CD14-positive monocyte (primary cell): Measurements from ENCODE around the gene KDM4C. TPM values are rescaled to one million over a fixed set of nuclear protein-coding genes. Genes with fewer than 3 reads are reported as not detected.

Experiments used
- DNase-seq, 3 donors: peaks; one replicate each; pipeline ENCODE4 v3.0.0-alpha.2; 2011 to 2022
- H2AFZ ChIP-seq: 2 replicates; pipeline ENCODE4 v1.6.0; 2012; ENCODE audit warnings: mild to moderate bottlenecking, low read depth, low read length, inconsistent platforms; ENCODE audit not compliant: insufficient read depth, poor library complexity, severe bottlenecking
- H3K27ac ChIP-seq, 2 donors: 1 replicate in 1 of 2; 2 replicates in 1 of 2; pipeline ENCODE4 v1.5.1; 2012 to 2013; ENCODE audit warnings: low read length in 2 of 2, control low read depth in 1 of 2, inconsistent platforms in 1 of 2, low read depth in 1 of 2, mild to moderate bottlenecking in 1 of 2
- H3K27me3 ChIP-seq, 2 donors: one replicate each; pipeline versions ENCODE4 v1.6.0 to v1.6.1; 2011 to 2013; ENCODE audit warnings: low read length in 2 of 2; ENCODE audit not compliant: control insufficient read depth in 2 of 2, insufficient read depth in 2 of 2
- H3K36me3 ChIP-seq, 2 donors: replicated peaks in 1 of 2; 1 replicate in 1 of 2; 2 replicates in 1 of 2; pipeline versions ENCODE4 v1.5.1 to v1.6.1; 2012 to 2013; ENCODE audit warnings: low read length in 2 of 2, control low read depth in 1 of 2, inconsistent platforms in 1 of 2, mild to moderate bottlenecking in 1 of 2; ENCODE audit not compliant: insufficient read depth in 2 of 2, control insufficient read depth in 1 of 2
- H3K4me1 ChIP-seq, 2 donors: 1 replicate in 1 of 2; 2 replicates in 1 of 2; pipeline versions ENCODE4 v1.5.1 to v1.6.1; 2012 to 2013; ENCODE audit warnings: low read length in 2 of 2, control low read depth in 1 of 2, inconsistent platforms in 1 of 2, mild to moderate bottlenecking in 1 of 2, moderate library complexity in 1 of 2; ENCODE audit not compliant: insufficient read depth in 2 of 2, control insufficient read depth in 1 of 2
- H3K4me2 ChIP-seq: replicated peaks from 2 replicates; pipeline ENCODE3; 2012; ENCODE audit warnings: low read length, moderate library complexity, mild to moderate bottlenecking; ENCODE audit not compliant: poor library complexity, severe bottlenecking; ENCODE audit errors: extremely low read depth
- H3K4me3 ChIP-seq, 3 experiments: fragments of 200-600 bp in 1 of 3; sonication (generic) in 1 of 3; replicated peaks in 1 of 3; 1 replicate in 2 of 3; 2 replicates in 1 of 3; pipeline ENCODE4 v1.5.1; 2011 to 2013; ENCODE audit warnings: low read length in 3 of 3, mild to moderate bottlenecking in 3 of 3, control low read depth in 2 of 3, low read depth in 2 of 3, inconsistent platforms in 1 of 3, moderate library complexity in 1 of 3
- H3K79me2 ChIP-seq: 2 replicates; pipeline ENCODE4 v1.6.0; 2012; ENCODE audit warnings: mild to moderate bottlenecking, control low read depth, inconsistent platforms, low read length, moderate library complexity; ENCODE audit not compliant: insufficient read depth
- H3K9ac ChIP-seq: 2 replicates; pipeline ENCODE4 v1.6.0; 2017; ENCODE audit warnings: low read length, mild to moderate bottlenecking; ENCODE audit not compliant: insufficient read depth, poor library complexity, severe bottlenecking
- H3K9me3 ChIP-seq, 2 donors: replicated peaks in 1 of 2; 1 replicate in 1 of 2; 2 replicates in 1 of 2; pipeline versions ENCODE4 v1.5.1 to v1.6.1; 2012 to 2013; ENCODE audit warnings: low read length in 2 of 2, control low read depth in 1 of 2; ENCODE audit not compliant: control insufficient read depth in 1 of 2, insufficient read depth in 1 of 2
- H4K20me1 ChIP-seq: 2 replicates; pipeline ENCODE4 v1.6.0; 2012; ENCODE audit warnings: mild to moderate bottlenecking, low read length, control low read depth, moderate library complexity; ENCODE audit not compliant: insufficient read depth
- H3K27ac Mint-ChIP-seq, 7 donors: one replicate each; pipeline ENCODE4 v1.8.0; 2020; ENCODE audit warnings: mild to moderate bottlenecking in 7 of 7, mixed read lengths in 7 of 7, moderate library complexity in 6 of 7, inconsistent platforms in 2 of 7
- H3K27me3 Mint-ChIP-seq, 3 donors: one replicate each; pipeline ENCODE4 v1.8.0; 2021 to 2022; ENCODE audit warnings: low read depth in 3 of 3, mild to moderate bottlenecking in 3 of 3, mixed read lengths in 3 of 3, moderate library complexity in 3 of 3, inconsistent platforms in 1 of 3
- H3K36me3 Mint-ChIP-seq, 2 donors: one replicate each; pipeline ENCODE4 v1.8.0; 2020; ENCODE audit warnings: mixed read lengths in 2 of 2, inconsistent platforms in 1 of 2, mild to moderate bottlenecking in 1 of 2
- H3K4me1 Mint-ChIP-seq: one replicate; pipeline ENCODE4 v1.8.0; 2020; ENCODE audit warnings: mild to moderate bottlenecking, mixed read lengths
- H3K4me3 Mint-ChIP-seq, 2 donors: one replicate each; pipeline ENCODE4 v1.8.0; 2020; ENCODE audit warnings: mild to moderate bottlenecking in 2 of 2, mixed read lengths in 2 of 2, moderate library complexity in 1 of 2
- H3K9me3 Mint-ChIP-seq, 7 donors: one replicate each; pipeline ENCODE4 v1.8.0; 2020 to 2022; ENCODE audit warnings: mixed read lengths in 7 of 7, mild to moderate bottlenecking in 6 of 7, moderate library complexity in 6 of 7, inconsistent platforms in 2 of 7
- WGBS: methylation state at CpG from one replicate; pipeline ENCODE4 v1.1.5; 2013; ENCODE audit warnings: missing lambda C conversion rate; ENCODE audit not compliant: insufficient coverage; 5-methylcytosine and 5-hydroxymethylcytosine counted together
- intact Hi-C, 2 donors: fragments of 100-400 bp; cut with micrococcal nuclease; formaldehyde crosslinking; loops; one replicate each; pipeline versions ENCODE4 v1.15.0 to v1.15.1; 2023
- polyA plus RNA-seq, 3 donors: library from polyadenylated mRNA; depleted of rRNA in 1 of 3; unstranded in 2 of 3; stranded (reverse) in 1 of 3; fragments of 300-500 nt in 2 of 3; fragments of >200 nt in 1 of 3; fragmentation: Illumina TruSeq in 2 of 3; gene quantifications; 1 replicate in 2 of 3; 2 replicates in 1 of 3; pipeline ENCODE4 v1.2.3, GENCODE V29; 2012 to 2021
- TF ChIP-seq, protein P1 (sequence below): fragments of 200-600 bp; IDR thresholded peaks from one replicate; pipeline ENCODE4 v1.8.0; 2022; ENCODE audit warnings: antibody characterized with exemption, mild to moderate bottlenecking

The KDM4C gene
- polyA plus RNA-seq, 3 donors, result 15.2 to 36.2 (median 17.1) TPM

DNA sequence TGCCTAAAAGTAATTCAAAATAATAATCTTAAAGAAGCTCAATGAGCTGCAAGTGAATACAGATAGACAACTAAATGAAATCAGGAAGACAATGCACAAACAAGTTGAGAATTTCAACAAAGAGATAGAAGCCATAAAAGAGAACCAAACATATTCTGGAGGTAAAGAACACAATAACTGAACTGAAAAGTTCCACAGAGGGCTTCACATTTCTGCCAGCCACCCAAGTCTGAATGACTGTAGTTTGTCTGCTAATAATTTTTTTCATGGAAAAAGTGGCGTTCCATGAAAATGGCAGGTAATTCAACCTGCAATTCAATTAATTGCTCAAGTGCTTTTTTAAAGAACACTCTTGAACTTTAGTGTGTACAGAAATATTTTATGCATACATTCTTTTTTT is 251.3 kb downstream of the KDM4C start:
- peaks cover 49 to 50% of the 10 kb centered on the region in 2 donors for H3K36me3 Mint-ChIP-seq

DNA sequence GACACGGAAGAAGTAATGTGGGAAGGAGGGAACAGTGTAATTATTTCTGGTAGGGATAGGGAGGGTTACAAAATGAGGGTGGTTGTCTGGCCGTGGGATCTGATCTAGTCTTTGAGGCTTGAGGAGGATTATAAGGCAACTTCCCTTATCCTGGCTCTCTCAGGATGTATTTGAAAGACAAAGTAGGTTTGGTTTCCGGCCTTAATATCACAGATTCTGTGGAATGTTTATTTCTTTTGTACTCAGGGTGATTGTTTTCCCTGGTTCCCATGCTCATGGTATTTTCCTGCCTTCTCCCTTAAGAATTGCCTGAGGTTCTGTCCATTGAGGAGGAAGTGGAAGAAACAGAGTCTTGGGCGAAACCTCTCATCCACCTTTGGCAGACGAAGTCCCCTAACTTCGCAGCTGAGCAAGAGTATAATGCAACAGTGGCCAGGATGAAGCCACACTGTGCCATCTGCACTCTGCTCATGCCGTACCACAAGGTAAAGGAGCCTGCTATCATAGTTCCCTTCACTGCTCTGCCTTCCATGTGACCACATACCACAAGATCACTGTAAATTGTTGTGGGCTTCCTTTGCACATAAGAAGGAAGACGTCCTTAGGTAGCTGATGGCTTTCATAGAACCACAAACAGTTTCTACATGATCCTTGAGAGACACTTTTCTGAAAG is 253.8 kb downstream of the KDM4C start:
- H3K36me3 Mint-ChIP-seq, result peaks cover 52 to 61% of the 10 kb centered on the region in 2 donors
- Histone ChIP-seq H3K27me3 (no peaks in the 10 kb centered on the region), H3K9me3 (peaks cover 8 to 10% of the 10 kb centered on the region in 2 donors), H4K20me1 (no peaks in the 10 kb centered on the region), H2AFZ (no peak overlapping the region), H3K27ac (no peak overlapping the region), H3K36me3 (peaks cover 60 to 71% of the 10 kb centered on the region in 2 donors), H3K4me3 (no peak overlapping the region), H3K79me2 (no peaks in the 10 kb centered on the region), H3K4me1 (no peaks in the 10 kb centered on the region), H3K9ac (no peak overlapping the region), H3K4me2 (no peak overlapping the region)
- intact Hi-C loops, result no loop called here
- H3K27ac Mint-ChIP-seq, result peak overlapping the region in 3 of 7 donors; percentile 12 to 35 (median 14)
- DNase-seq, result no peak
- no peaks in the 10 kb centered on the region for H3K4me1 Mint-ChIP-seq
- H3K4me3 Mint-ChIP-seq, result no peak overlapping the region
- TF ChIP-seq, protein P1, sequence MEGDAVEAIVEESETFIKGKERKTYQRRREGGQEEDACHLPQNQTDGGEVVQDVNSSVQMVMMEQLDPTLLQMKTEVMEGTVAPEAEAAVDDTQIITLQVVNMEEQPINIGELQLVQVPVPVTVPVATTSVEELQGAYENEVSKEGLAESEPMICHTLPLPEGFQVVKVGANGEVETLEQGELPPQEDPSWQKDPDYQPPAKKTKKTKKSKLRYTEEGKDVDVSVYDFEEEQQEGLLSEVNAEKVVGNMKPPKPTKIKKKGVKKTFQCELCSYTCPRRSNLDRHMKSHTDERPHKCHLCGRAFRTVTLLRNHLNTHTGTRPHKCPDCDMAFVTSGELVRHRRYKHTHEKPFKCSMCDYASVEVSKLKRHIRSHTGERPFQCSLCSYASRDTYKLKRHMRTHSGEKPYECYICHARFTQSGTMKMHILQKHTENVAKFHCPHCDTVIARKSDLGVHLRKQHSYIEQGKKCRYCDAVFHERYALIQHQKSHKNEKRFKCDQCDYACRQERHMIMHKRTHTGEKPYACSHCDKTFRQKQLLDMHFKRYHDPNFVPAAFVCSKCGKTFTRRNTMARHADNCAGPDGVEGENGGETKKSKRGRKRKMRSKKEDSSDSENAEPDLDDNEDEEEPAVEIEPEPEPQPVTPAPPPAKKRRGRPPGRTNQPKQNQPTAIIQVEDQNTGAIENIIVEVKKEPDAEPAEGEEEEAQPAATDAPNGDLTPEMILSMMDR, result no peak
- WGBS, result 36% methylated on average over 5 of the region's 8 CpGs
- H3K27me3 Mint-ChIP-seq, result no peaks in the 10 kb centered on the region
- peaks cover 0 to 8% (median 3%) of the 10 kb centered on the region in 7 donors for H3K9me3 Mint-ChIP-seq

More for the DNA sequence above, 251.3 kb downstream of the KDM4C start:
- Mint-ChIP-seq H3K4me1 (peaks cover 3% of the 10 kb centered on the region), H3K4me3 (no peak overlapping the region), H3K27me3 (no peaks in the 10 kb centered on the region), H3K27ac (no peak overlapping the region), H3K9me3 (peaks cover 0 to 8% (median 3%) of the 10 kb centered on the region in 7 donors)
- DNase-seq, result no peak
- Histone ChIP-seq H3K4me3 (no peak overlapping the region), H2AFZ (no peak overlapping the region), H3K36me3 (peaks cover 46 to 55% of the 10 kb centered on the region in 2 donors), H3K4me1 (no peaks in the 10 kb centered on the region), H3K79me2 (no peaks in the 10 kb centered on the region), H3K9ac (no peak overlapping the region), H4K20me1 (no peaks in the 10 kb centered on the region), H3K27me3 (no peaks in the 10 kb centered on the region), H3K4me2 (no peak overlapping the region), H3K27ac (no peak overlapping the region), H3K9me3 (peaks cover 8 to 10% of the 10 kb centered on the region in 2 donors)
- intact Hi-C loops, result no loop called here
- WGBS, result no CpG with 5 or more reads among the region's 1 CpG
- TF ChIP-seq, protein P1, result no peak
